ENCODE data around the gene IFIT3.

Gene IFIT3

GRCh38 chr10:89337484-89337883 is 9.7 kb downstream of the IFIT3 start:
- H3K9ac ChIP-seq (ENCODE audit: low read depth, low read length): no peak overlapping the region
- H3K9me3 ChIP-seq (ENCODE audit: insufficient read depth, low read length, severe bottlenecking): no peaks in the 10 kb centered on the region
- H3K27ac ChIP-seq (ENCODE audit: low read length): no peak overlapping the region
- no peak overlapping the region for H2AFZ ChIP-seq (ENCODE audit: low read depth, low read length)
- peaks cover 3% of the 10 kb centered on the region; the same call in 1 of the 2 replicates for H3K79me2 ChIP-seq (ENCODE audit: insufficient read depth, low read length)
- DNase-seq: no peak
- no peak overlapping the region for H3K4me2 ChIP-seq (ENCODE audit: insufficient read depth, low read length)
- H3K4me3 ChIP-seq (ENCODE audit: low read depth in 1 of 2, low read length in 2 of 2): no peak overlapping the region
- H3K4me1 ChIP-seq (ENCODE audit: insufficient read depth, low read length): peaks cover 25% of the 10 kb centered on the region
- TF ChIP-seq, protein P1, sequence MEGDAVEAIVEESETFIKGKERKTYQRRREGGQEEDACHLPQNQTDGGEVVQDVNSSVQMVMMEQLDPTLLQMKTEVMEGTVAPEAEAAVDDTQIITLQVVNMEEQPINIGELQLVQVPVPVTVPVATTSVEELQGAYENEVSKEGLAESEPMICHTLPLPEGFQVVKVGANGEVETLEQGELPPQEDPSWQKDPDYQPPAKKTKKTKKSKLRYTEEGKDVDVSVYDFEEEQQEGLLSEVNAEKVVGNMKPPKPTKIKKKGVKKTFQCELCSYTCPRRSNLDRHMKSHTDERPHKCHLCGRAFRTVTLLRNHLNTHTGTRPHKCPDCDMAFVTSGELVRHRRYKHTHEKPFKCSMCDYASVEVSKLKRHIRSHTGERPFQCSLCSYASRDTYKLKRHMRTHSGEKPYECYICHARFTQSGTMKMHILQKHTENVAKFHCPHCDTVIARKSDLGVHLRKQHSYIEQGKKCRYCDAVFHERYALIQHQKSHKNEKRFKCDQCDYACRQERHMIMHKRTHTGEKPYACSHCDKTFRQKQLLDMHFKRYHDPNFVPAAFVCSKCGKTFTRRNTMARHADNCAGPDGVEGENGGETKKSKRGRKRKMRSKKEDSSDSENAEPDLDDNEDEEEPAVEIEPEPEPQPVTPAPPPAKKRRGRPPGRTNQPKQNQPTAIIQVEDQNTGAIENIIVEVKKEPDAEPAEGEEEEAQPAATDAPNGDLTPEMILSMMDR (IDR thresholded peaks at IDR 0.05; ENCODE audit: borderline replicate concordance, extremely low read depth, low read length, poor library complexity, severe bottlenecking): no peak
- TF ChIP-seq EZH2 (IDR thresholded peaks at IDR 0.05; ENCODE audit: borderline replicate concordance, low read depth, low read length, severe bottlenecking): no peak
- H4K20me1 ChIP-seq (ENCODE audit: insufficient read depth, low read length): peaks cover 12% of the 10 kb centered on the region; the same call in 1 of the 2 replicates
- peaks cover 13% of the 10 kb centered on the region for H3K36me3 ChIP-seq (ENCODE audit: insufficient read depth, low read length)
- no peak for ATAC-seq (ENCODE audit: insufficient read depth, low read depth)
- no peaks in the 10 kb centered on the region for H3K27me3 ChIP-seq (ENCODE audit: insufficient read depth, low read length, poor library complexity)

DNA sequence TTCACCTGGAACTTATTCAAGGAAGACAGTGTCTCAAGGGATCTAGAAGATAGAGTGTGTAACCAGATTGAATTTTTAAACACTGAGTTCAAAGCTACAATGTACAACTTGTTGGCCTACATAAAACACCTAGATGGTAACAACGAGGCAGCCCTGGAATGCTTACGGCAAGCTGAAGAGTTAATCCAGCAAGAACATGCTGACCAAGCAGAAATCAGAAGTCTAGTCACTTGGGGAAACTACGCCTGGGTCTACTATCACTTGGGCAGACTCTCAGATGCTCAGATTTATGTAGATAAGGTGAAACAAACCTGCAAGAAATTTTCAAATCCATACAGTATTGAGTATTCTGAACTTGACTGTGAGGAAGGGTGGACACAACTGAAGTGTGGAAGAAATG is 10.9 kb downstream of the IFIT3 start:
- no peak overlapping the region for H2AFZ ChIP-seq (ENCODE audit: low read depth, low read length)
- ATAC-seq (ENCODE audit: insufficient read depth, low read depth) (no peak), DNase-seq (no peak)
- H3K4me3 ChIP-seq (ENCODE audit: low read depth in 1 of 2, low read length in 2 of 2): no peak overlapping the region
- no peaks in the 10 kb centered on the region for H3K9me3 ChIP-seq (ENCODE audit: insufficient read depth, low read length, severe bottlenecking)
- H3K4me1 ChIP-seq (ENCODE audit: insufficient read depth, low read length): peaks cover 13% of the 10 kb centered on the region
- peaks cover 3% of the 10 kb centered on the region; the same call in 1 of the 2 replicates for H3K79me2 ChIP-seq (ENCODE audit: insufficient read depth, low read length)
- H3K9ac ChIP-seq (ENCODE audit: low read depth, low read length): no peak overlapping the region
- peaks cover 8% of the 10 kb centered on the region; the same call in 1 of the 2 replicates for H4K20me1 ChIP-seq (ENCODE audit: insufficient read depth, low read length)
- H3K4me2 ChIP-seq (ENCODE audit: insufficient read depth, low read length): no peak overlapping the region
- no peak overlapping the region for H3K27ac ChIP-seq (ENCODE audit: low read length)
- H3K36me3 ChIP-seq (ENCODE audit: insufficient read depth, low read length): peaks cover 13% of the 10 kb centered on the region
- no peaks in the 10 kb centered on the region for H3K27me3 ChIP-seq (ENCODE audit: insufficient read depth, low read length, poor library complexity)
- TF ChIP-seq, protein P1 (IDR thresholded peaks at IDR 0.05; ENCODE audit: borderline replicate concordance, extremely low read depth, low read length, poor library complexity, severe bottlenecking): no peak
- TF ChIP-seq EZH2 (IDR thresholded peaks at IDR 0.05; ENCODE audit: borderline replicate concordance, low read depth, low read length, severe bottlenecking): no peak

GRCh38 chr10:89339875-89340274 is 12.1 kb downstream of the IFIT3 start:
- no peak overlapping the region for H2AFZ ChIP-seq (ENCODE audit: low read depth, low read length)
- peaks cover 7% of the 10 kb centered on the region; the same call in 1 of the 2 replicates for H4K20me1 ChIP-seq (ENCODE audit: insufficient read depth, low read length)
- no peaks in the 10 kb centered on the region for H3K27me3 ChIP-seq (ENCODE audit: insufficient read depth, low read length, poor library complexity)
- no peaks in the 10 kb centered on the region for H3K9me3 ChIP-seq (ENCODE audit: insufficient read depth, low read length, severe bottlenecking)
- TF ChIP-seq, protein P1 (IDR thresholded peaks at IDR 0.05; ENCODE audit: borderline replicate concordance, extremely low read depth, low read length, poor library complexity, severe bottlenecking): no peak
- TF ChIP-seq EZH2 (IDR thresholded peaks at IDR 0.05; ENCODE audit: borderline replicate concordance, low read depth, low read length, severe bottlenecking): no peak
- peaks cover 13% of the 10 kb centered on the region for H3K36me3 ChIP-seq (ENCODE audit: insufficient read depth, low read length)
- peaks cover 3% of the 10 kb centered on the region; the same call in 1 of the 2 replicates for H3K79me2 ChIP-seq (ENCODE audit: insufficient read depth, low read length)
- ATAC-seq (ENCODE audit: insufficient read depth, low read depth) (no peak), DNase-seq (no peak)
- H3K4me2 ChIP-seq (ENCODE audit: insufficient read depth, low read length): no peak overlapping the region
- H3K9ac ChIP-seq (ENCODE audit: low read depth, low read length): no peak overlapping the region
- H3K4me3 ChIP-seq (ENCODE audit: low read depth in 1 of 2, low read length in 2 of 2): no peak overlapping the region
- no peak overlapping the region for H3K27ac ChIP-seq (ENCODE audit: low read length)
- peaks cover 1% of the 10 kb centered on the region; the same call in 1 of the 2 replicates for H3K4me1 ChIP-seq (ENCODE audit: insufficient read depth, low read length)
